Measurements from ENCODE around the gene TRIM10.
A peak's percentile ranks its signal among the peaks of the same experiment; 100 is the strongest.

GRCh38 chr6:30102970-30103871 lies 57.8 kb downstream of the TRIM10 start:
- peak; percentile 90 to 91 for TF ChIP-seq CTCF (conservative IDR thresholded peaks at IDR 0.05 in 1 of 2, IDR thresholded peaks at IDR 0.05 in 1 of 2; ENCODE audit: low read depth in 1 of 2, low read length in 2 of 2)
- peak; percentile 64 for TF ChIP-seq EZH2 (IDR thresholded peaks at IDR 0.05; ENCODE audit: low read length, missing control alignments)
